GOT3 (cell line): ENCODE results near the gene NHSL1.
A peak's percentile ranks its signal among the peaks of the same experiment; 100 is the strongest.

Source experiments
- DNase-seq: peaks from one replicate; lab custom pipeline; 2025; ENCODE audit warnings: mixed read lengths; lab: John Stamatoyannopoulos, UW

The NHSL1 gene

GRCh38 chr6:138403801-138404665, 95.3 kb downstream of the NHSL1 start, which contains the start of gene HEBP2:
Gene HEBP2 (plus strand): TSS chr6:138404223. CDS start chr6:138404496, 273 bp downstream.
- DNase-seq: peak; percentile 49

- DNase-seq: no peak
These were observed 95.9 kb downstream of the NHSL1 start for GRCh38 chr6:138403324-138403800.

GRCh38 chr6:138402838-138403187, 96.5 kb downstream of the NHSL1 start:
- DNase-seq: no peak

GRCh38 chr6:138401960-138402837, 97.1 kb downstream of the NHSL1 start:
- no peak for DNase-seq

- no peak for DNase-seq
These were observed 99.0 kb downstream of the NHSL1 start for GRCh38 chr6:138400326-138400725.

GRCh38 chr6:138397128-138398122, 101.9 kb downstream of the NHSL1 start:
- DNase-seq: no peak

- DNase-seq: no peak
These were observed 102.6 kb downstream of the NHSL1 start for GRCh38 chr6:138396709-138397108.

- DNase-seq: no peak
These were observed 105.2 kb downstream of the NHSL1 start for GRCh38 chr6:138393871-138394783.

- no peak for DNase-seq
These were observed 109.7 kb downstream of the NHSL1 start for GRCh38 chr6:138389551-138389950.

- DNase-seq: no peak
These were observed 111.5 kb downstream of the NHSL1 start for GRCh38 chr6:138387577-138388368.

GRCh38 chr6:138386897-138387296, 112.4 kb downstream of the NHSL1 start:
- DNase-seq: no peak

- no peak for DNase-seq
These were observed 115.5 kb downstream of the NHSL1 start for GRCh38 chr6:138383776-138384175.

- no peak for DNase-seq
These were observed 116.6 kb downstream of the NHSL1 start for GRCh38 chr6:138382498-138383265.

GRCh38 chr6:138378463-138378862, 120.8 kb downstream of the NHSL1 start:
- DNase-seq: no peak

GRCh38 chr6:138377844-138378243, 121.5 kb downstream of the NHSL1 start, which contains the start of gene SMIM28:
Gene SMIM28 (plus strand): TSS chr6:138377905. CDS start chr6:138378073, 168 bp downstream.
- DNase-seq: no peak

GRCh38 chr6:138377042-138377441, 122.3 kb downstream of the NHSL1 start:
- DNase-seq: no peak

- DNase-seq: no peak
These were observed 124.5 kb downstream of the NHSL1 start for GRCh38 chr6:138374815-138375214.

GRCh38 chr6:138374230-138374629, 125.1 kb downstream of the NHSL1 start:
- no peak for DNase-seq
